ENCODE results near the gene POU6F2. TPM values are rescaled to one million over a fixed set of nuclear protein-coding genes. Genes with fewer than 3 reads are reported as not detected.

The POU6F2 gene
- total RNA-seq, 1 donor from 2014 or later, result 34.7 TPM

GRCh38 chr7:39144420-39144819, 166.7 kb downstream of the POU6F2 start:
- Mint-ChIP-seq H3K27ac (ENCODE audit: unreplicated experiment) (no peak overlapping the region), H3K36me3 (ENCODE audit: unreplicated experiment) (no peaks in the 10 kb centered on the region), H3K4me3 (ENCODE audit: unreplicated experiment) (no peak overlapping the region), H3K4me1 (ENCODE audit: low read depth, unreplicated experiment) (no peaks in the 10 kb centered on the region), H3K27me3 (ENCODE audit: unreplicated experiment) (no peaks in the 10 kb centered on the region), H3K9me3 (ENCODE audit: unreplicated experiment) (no peaks in the 10 kb centered on the region)
- no peak for DNase-seq
- TF ChIP-seq, protein P1, sequence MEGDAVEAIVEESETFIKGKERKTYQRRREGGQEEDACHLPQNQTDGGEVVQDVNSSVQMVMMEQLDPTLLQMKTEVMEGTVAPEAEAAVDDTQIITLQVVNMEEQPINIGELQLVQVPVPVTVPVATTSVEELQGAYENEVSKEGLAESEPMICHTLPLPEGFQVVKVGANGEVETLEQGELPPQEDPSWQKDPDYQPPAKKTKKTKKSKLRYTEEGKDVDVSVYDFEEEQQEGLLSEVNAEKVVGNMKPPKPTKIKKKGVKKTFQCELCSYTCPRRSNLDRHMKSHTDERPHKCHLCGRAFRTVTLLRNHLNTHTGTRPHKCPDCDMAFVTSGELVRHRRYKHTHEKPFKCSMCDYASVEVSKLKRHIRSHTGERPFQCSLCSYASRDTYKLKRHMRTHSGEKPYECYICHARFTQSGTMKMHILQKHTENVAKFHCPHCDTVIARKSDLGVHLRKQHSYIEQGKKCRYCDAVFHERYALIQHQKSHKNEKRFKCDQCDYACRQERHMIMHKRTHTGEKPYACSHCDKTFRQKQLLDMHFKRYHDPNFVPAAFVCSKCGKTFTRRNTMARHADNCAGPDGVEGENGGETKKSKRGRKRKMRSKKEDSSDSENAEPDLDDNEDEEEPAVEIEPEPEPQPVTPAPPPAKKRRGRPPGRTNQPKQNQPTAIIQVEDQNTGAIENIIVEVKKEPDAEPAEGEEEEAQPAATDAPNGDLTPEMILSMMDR (IDR thresholded peaks at IDR 0.05; ENCODE audit: partially characterized antibody, unreplicated experiment), result no peak

- TF ChIP-seq, protein P1 (IDR thresholded peaks at IDR 0.05; ENCODE audit: partially characterized antibody, unreplicated experiment), result no peak
- H3K36me3 Mint-ChIP-seq (ENCODE audit: unreplicated experiment), result no peaks in the 10 kb centered on the region
- no peak overlapping the region for H3K27ac Mint-ChIP-seq (ENCODE audit: unreplicated experiment)
- no peaks in the 10 kb centered on the region for H3K9me3 Mint-ChIP-seq (ENCODE audit: unreplicated experiment)
- no peaks in the 10 kb centered on the region for H3K4me1 Mint-ChIP-seq (ENCODE audit: low read depth, unreplicated experiment)
- H3K27me3 Mint-ChIP-seq (ENCODE audit: unreplicated experiment), result no peaks in the 10 kb centered on the region
- DNase-seq, result no peak
- no peak overlapping the region for H3K4me3 Mint-ChIP-seq (ENCODE audit: unreplicated experiment)
Measured at GRCh38 chr7:39145283-39145682, 167.6 kb downstream of the POU6F2 start.

DNA sequence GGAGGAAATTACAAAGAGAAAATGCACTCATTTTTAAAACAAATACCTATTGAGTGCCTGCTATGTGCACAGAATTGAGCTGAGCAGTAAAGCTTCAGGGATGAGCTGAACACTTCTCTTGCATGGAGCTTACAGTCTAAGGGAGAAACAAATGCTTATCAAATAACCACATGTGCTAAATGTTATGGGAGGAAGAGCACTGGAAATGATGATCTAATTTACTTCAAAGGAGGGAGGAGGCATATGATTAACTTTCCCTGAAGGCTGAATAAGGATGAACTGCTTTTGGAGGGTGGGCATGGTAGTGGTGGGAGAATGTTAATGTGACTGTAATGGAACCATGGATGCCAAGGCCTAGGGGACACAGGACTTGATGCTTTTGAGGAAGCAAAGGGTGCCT, 168.2 kb downstream of the POU6F2 start:
- Mint-ChIP-seq H3K4me1 (ENCODE audit: low read depth, unreplicated experiment) (peaks cover under 1% of the 10 kb centered on the region), H3K36me3 (ENCODE audit: unreplicated experiment) (no peaks in the 10 kb centered on the region), H3K9me3 (ENCODE audit: unreplicated experiment) (no peaks in the 10 kb centered on the region), H3K27me3 (ENCODE audit: unreplicated experiment) (no peaks in the 10 kb centered on the region), H3K27ac (ENCODE audit: unreplicated experiment) (no peak overlapping the region), H3K4me3 (ENCODE audit: unreplicated experiment) (no peak overlapping the region)
- DNase-seq, result no peak
- TF ChIP-seq, protein P1 (IDR thresholded peaks at IDR 0.05; ENCODE audit: partially characterized antibody, unreplicated experiment), result no peak

- H3K9me3 Mint-ChIP-seq (ENCODE audit: unreplicated experiment), result no peaks in the 10 kb centered on the region
Measured at GRCh38 chr7:39152701-39153100, 175.0 kb downstream of the POU6F2 start.

DNA sequence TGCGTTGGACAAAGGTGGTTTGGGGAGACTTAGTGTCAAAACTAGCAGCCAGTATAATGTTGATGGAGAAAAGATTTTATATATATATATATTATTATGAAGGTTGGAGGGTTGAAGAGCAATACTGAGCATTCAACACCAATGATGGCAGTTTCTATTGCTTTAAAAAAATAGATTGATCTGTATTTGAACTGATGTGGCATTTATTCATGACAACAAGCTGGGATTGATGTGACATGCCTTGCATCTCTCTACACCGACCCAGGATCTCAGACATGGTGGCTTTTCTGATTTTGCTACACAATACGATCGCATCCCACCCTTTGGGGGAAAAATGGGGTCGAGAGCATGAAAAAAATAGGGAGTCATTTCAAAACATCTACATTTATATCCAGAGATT, 175.4 kb downstream of the POU6F2 start:
- H3K27ac Mint-ChIP-seq (ENCODE audit: unreplicated experiment), result no peak overlapping the region
- no peaks in the 10 kb centered on the region for H3K27me3 Mint-ChIP-seq (ENCODE audit: unreplicated experiment)
- no peak for DNase-seq
- TF ChIP-seq, protein P1 (IDR thresholded peaks at IDR 0.05; ENCODE audit: partially characterized antibody, unreplicated experiment), result no peak
- no peaks in the 10 kb centered on the region for H3K36me3 Mint-ChIP-seq (ENCODE audit: unreplicated experiment)
- no peaks in the 10 kb centered on the region for H3K9me3 Mint-ChIP-seq (ENCODE audit: unreplicated experiment)
- no peak overlapping the region for H3K4me3 Mint-ChIP-seq (ENCODE audit: unreplicated experiment)
- peaks cover 11% of the 10 kb centered on the region for H3K4me1 Mint-ChIP-seq (ENCODE audit: low read depth, unreplicated experiment)

More at GRCh38 chr7:39152701-39153100, 175.0 kb downstream of the POU6F2 start:
- Mint-ChIP-seq H3K4me3 (ENCODE audit: unreplicated experiment) (no peak overlapping the region), H3K27ac (ENCODE audit: unreplicated experiment) (no peak overlapping the region), H3K36me3 (ENCODE audit: unreplicated experiment) (no peaks in the 10 kb centered on the region), H3K4me1 (ENCODE audit: low read depth, unreplicated experiment) (peaks cover 11% of the 10 kb centered on the region), H3K27me3 (ENCODE audit: unreplicated experiment) (no peaks in the 10 kb centered on the region)
- TF ChIP-seq, protein P1 (IDR thresholded peaks at IDR 0.05; ENCODE audit: partially characterized antibody, unreplicated experiment), result no peak
- no peak for DNase-seq
